Suprapubic skin (tissue), 3 donors: ENCODE results near the gene KCNG1.

Source experiments
- POLR2A ChIP-seq, 2 donors: fragments of 450-650 bp; IDR thresholded peaks; one replicate each; pipeline ENCODE4 v1.6.1; 2017; ENCODE audit warnings: antibody characterized with exemption in 2 of 2, mild to moderate bottlenecking in 2 of 2, moderate library complexity in 2 of 2
- TF ChIP-seq, protein P1 (sequence below), 2 donors: fragments of 200-600 bp in 1 of 2; fragments of 450-650 bp in 1 of 2; sonication (generic) in 1 of 2; IDR thresholded peaks; one replicate each; pipeline ENCODE4 v1.5.1; 2016 to 2019; ENCODE audit warnings: antibody characterized with exemption in 2 of 2, mild to moderate bottlenecking in 1 of 2, moderate library complexity in 1 of 2

DNA sequence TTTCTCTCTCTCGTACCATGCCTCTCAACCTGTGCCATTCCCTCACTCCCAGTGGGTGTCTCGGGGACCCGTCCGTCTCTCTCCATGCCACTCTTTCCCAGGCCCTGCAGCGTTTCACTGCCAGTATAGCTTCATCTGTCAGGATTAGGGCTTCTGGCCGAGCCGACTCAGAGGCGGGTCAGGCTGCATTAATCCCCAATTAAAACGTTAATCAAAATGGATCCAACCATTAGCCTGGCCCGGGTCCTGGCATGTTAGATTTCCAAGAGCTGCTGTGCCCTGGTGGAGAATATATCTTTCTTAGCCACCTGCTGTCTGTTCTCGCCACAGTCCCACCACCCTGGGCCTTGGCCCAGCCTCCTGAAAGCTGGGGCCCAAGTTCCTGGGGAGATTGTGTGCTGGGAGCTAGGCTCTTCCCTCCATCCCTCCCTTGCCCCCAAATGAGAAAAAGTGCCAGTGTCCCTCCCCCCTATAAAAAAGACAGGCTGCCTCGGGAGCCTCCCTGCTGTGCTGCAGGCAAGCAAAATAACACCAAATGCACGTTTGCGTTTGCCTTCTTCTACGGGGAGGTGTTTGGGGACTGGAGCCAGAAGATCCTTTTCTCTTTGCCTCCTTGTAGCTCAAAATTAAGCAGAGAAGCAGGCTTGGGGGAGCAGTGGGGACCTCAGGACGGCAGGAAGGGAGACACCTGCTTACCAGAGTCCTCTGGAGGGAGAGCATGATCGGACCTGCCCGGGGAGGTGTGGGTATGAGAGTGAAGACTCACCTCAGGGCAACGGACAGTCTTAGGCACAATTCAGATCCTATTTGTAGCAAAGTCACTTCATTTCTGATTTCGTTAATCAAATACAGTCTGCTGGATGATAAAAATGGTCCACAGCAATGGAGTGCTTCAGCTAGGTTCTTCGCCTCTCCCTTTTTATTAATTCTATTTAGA, 3.0 kb downstream of the KCNG1 start:
- TF ChIP-seq, protein P1, sequence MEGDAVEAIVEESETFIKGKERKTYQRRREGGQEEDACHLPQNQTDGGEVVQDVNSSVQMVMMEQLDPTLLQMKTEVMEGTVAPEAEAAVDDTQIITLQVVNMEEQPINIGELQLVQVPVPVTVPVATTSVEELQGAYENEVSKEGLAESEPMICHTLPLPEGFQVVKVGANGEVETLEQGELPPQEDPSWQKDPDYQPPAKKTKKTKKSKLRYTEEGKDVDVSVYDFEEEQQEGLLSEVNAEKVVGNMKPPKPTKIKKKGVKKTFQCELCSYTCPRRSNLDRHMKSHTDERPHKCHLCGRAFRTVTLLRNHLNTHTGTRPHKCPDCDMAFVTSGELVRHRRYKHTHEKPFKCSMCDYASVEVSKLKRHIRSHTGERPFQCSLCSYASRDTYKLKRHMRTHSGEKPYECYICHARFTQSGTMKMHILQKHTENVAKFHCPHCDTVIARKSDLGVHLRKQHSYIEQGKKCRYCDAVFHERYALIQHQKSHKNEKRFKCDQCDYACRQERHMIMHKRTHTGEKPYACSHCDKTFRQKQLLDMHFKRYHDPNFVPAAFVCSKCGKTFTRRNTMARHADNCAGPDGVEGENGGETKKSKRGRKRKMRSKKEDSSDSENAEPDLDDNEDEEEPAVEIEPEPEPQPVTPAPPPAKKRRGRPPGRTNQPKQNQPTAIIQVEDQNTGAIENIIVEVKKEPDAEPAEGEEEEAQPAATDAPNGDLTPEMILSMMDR (IDR thresholded peaks at IDR 0.05): no peak
- no peak for TF ChIP-seq POLR2A (IDR thresholded peaks at IDR 0.05)
